ENCODE data around the gene GRID2.

GRID2 gene

DNA sequence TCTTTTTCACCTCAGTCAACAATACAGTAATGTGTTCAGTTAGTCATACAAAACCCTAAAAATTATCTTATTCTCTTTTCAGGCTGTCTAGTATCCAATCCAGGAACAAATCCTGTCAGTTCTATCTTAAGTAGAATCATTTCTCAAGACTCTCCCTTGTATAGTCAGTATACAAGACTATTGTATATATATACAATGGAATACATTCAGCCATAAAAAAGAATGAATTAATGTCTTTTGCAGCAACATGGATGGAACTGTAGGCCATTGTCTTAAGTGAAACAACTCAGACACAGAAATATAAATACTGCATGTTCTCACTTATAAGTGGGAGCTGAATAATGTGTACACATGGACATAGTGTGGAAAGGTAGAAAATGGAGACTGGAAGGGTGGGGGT is 1023.6 kb downstream of the GRID2 start:
- no peak for ATAC-seq
- TF ChIP-seq, protein P1, sequence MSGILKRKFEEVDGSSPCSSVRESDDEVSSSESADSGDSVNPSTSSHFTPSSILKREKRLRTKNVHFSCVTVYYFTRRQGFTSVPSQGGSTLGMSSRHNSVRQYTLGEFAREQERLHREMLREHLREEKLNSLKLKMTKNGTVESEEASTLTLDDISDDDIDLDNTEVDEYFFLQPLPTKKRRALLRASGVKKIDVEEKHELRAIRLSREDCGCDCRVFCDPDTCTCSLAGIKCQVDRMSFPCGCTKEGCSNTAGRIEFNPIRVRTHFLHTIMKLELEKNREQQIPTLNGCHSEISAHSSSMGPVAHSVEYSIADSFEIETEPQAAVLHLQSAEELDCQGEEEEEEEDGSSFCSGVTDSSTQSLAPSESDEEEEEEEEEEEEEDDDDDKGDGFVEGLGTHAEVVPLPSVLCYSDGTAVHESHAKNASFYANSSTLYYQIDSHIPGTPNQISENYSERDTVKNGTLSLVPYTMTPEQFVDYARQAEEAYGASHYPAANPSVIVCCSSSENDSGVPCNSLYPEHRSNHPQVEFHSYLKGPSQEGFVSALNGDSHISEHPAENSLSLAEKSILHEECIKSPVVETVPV (CRISPR knock-in tag; IDR thresholded peaks at IDR 0.05), result no peak
- TF ChIP-seq GLIS3 (CRISPR knock-in tag; IDR thresholded peaks at IDR 0.05) (no peak), ZFP30 (CRISPR knock-in tag; IDR thresholded peaks at IDR 0.05) (no peak), OSR1 (CRISPR knock-in tag; IDR thresholded peaks at IDR 0.05) (no peak), TCF4 (CRISPR knock-in tag; IDR thresholded peaks at IDR 0.05; ENCODE audit: borderline replicate concordance) (no peak), ISL1 (CRISPR knock-in tag; IDR thresholded peaks at IDR 0.05) (no peak), ZNF70 (CRISPR knock-in tag; IDR thresholded peaks at IDR 0.05) (no peak)

DNA sequence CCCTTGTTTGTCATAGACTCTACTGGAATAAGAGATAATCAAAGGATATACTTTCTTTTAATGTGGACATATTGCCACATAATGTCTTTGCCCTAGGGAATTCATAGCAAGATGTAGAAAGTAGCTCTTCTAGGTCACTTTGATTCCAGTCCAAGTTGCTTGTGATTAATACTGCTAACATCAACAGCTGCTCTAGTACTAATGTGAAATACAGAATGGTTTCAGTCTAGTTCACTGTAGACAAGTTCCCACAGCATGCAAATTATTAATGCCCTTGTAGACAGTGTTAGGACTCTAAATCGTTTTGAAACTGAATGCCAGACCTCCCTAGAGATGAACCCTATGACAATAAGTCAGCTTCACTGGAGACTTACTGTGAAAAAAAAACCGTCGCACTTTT is 1030.2 kb downstream of the GRID2 start:
- ATAC-seq, result no peak
- TF ChIP-seq, protein P2, sequence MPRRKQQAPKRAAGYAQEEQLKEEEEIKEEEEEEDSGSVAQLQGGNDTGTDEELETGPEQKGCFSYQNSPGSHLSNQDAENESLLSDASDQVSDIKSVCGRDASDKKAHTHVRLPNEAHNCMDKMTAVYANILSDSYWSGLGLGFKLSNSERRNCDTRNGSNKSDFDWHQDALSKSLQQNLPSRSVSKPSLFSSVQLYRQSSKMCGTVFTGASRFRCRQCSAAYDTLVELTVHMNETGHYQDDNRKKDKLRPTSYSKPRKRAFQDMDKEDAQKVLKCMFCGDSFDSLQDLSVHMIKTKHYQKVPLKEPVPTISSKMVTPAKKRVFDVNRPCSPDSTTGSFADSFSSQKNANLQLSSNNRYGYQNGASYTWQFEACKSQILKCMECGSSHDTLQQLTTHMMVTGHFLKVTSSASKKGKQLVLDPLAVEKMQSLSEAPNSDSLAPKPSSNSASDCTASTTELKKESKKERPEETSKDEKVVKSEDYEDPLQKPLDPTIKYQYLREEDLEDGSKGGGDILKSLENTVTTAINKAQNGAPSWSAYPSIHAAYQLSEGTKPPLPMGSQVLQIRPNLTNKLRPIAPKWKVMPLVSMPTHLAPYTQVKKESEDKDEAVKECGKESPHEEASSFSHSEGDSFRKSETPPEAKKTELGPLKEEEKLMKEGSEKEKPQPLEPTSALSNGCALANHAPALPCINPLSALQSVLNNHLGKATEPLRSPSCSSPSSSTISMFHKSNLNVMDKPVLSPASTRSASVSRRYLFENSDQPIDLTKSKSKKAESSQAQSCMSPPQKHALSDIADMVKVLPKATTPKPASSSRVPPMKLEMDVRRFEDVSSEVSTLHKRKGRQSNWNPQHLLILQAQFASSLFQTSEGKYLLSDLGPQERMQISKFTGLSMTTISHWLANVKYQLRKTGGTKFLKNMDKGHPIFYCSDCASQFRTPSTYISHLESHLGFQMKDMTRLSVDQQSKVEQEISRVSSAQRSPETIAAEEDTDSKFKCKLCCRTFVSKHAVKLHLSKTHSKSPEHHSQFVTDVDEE (CRISPR knock-in tag; IDR thresholded peaks at IDR 0.05), result no peak
- no peak for TF ChIP-seq TOX (CRISPR knock-in tag; IDR thresholded peaks at IDR 0.05; ENCODE audit: borderline replicate concordance)
- TF ChIP-seq ISL1 (CRISPR knock-in tag; IDR thresholded peaks at IDR 0.05), result no peak
- no peak for TF ChIP-seq ZNF565 (CRISPR knock-in tag; conservative IDR thresholded peaks at IDR 0.05; ENCODE audit: low read depth)
- no peak for TF ChIP-seq ZNF70 (CRISPR knock-in tag; IDR thresholded peaks at IDR 0.05)
- no peak for TF ChIP-seq BACH2 (CRISPR knock-in tag; IDR thresholded peaks at IDR 0.05; ENCODE audit: borderline replicate concordance)
- TF ChIP-seq ARNTL (CRISPR knock-in tag; IDR thresholded peaks at IDR 0.05; ENCODE audit: borderline replicate concordance, low read depth), result no peak
- no peak for TF ChIP-seq ZC3H10 (CRISPR knock-in tag; IDR thresholded peaks at IDR 0.05)
- no peak for TF ChIP-seq CSDC2 (CRISPR knock-in tag; IDR thresholded peaks at IDR 0.05)
- TF ChIP-seq, protein P3, sequence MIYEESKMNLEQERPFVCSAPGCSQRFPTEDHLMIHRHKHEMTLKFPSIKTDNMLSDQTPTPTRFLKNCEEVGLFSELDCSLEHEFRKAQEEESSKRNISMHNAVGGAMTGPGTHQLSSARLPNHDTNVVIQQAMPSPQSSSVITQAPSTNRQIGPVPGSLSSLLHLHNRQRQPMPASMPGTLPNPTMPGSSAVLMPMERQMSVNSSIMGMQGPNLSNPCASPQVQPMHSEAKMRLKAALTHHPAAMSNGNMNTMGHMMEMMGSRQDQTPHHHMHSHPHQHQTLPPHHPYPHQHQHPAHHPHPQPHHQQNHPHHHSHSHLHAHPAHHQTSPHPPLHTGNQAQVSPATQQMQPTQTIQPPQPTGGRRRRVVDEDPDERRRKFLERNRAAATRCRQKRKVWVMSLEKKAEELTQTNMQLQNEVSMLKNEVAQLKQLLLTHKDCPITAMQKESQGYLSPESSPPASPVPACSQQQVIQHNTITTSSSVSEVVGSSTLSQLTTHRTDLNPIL (CRISPR knock-in tag; IDR thresholded peaks at IDR 0.05; ENCODE audit: low read depth), result no peak
- no peak for TF ChIP-seq ZFP30 (CRISPR knock-in tag; IDR thresholded peaks at IDR 0.05)
- TF ChIP-seq ZNF8 (CRISPR knock-in tag; IDR thresholded peaks at IDR 0.05), result no peak
- TF ChIP-seq PPARA (CRISPR knock-in tag; IDR thresholded peaks at IDR 0.05; ENCODE audit: borderline replicate concordance), result no peak
- TF ChIP-seq RARB (CRISPR knock-in tag; IDR thresholded peaks at IDR 0.05), result no peak
- TF ChIP-seq ESRRG (CRISPR knock-in tag; IDR thresholded peaks at IDR 0.05), result no peak
- TF ChIP-seq, protein P4, sequence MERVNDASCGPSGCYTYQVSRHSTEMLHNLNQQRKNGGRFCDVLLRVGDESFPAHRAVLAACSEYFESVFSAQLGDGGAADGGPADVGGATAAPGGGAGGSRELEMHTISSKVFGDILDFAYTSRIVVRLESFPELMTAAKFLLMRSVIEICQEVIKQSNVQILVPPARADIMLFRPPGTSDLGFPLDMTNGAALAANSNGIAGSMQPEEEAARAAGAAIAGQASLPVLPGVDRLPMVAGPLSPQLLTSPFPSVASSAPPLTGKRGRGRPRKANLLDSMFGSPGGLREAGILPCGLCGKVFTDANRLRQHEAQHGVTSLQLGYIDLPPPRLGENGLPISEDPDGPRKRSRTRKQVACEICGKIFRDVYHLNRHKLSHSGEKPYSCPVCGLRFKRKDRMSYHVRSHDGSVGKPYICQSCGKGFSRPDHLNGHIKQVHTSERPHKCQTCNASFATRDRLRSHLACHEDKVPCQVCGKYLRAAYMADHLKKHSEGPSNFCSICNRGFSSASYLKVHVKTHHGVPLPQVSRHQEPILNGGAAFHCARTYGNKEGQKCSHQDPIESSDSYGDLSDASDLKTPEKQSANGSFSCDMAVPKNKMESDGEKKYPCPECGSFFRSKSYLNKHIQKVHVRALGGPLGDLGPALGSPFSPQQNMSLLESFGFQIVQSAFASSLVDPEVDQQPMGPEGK (CRISPR knock-in tag; IDR thresholded peaks at IDR 0.05; ENCODE audit: borderline replicate concordance), result no peak
- no peak for TF ChIP-seq TCF4 (CRISPR knock-in tag; IDR thresholded peaks at IDR 0.05; ENCODE audit: borderline replicate concordance)
- TF ChIP-seq, protein P1 (CRISPR knock-in tag; IDR thresholded peaks at IDR 0.05), result no peak
- no peak for TF ChIP-seq OSR1 (CRISPR knock-in tag; IDR thresholded peaks at IDR 0.05)
- TF ChIP-seq SNAI2 (CRISPR knock-in tag; IDR thresholded peaks at IDR 0.05), result no peak

DNA sequence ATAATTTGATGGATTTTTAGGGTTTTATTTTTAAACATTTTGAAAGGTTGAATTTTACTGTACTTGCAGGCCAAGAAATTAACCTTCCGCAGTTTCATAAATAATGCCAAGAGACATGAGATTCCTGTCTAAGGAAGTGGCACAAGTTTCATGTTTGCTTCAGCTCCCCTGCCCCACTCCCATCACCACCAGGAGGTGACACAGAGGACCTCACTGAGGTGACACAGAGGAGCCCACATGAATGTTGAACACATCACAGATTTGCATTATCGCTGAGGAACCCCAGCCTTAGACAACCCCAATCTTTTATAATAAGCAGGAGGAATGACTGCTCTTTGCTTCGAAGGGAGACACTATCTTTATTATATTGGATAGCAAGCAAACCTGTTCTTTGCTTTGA is 1033.4 kb downstream of the GRID2 start:
- ATAC-seq, result no peak
- TF ChIP-seq PPARA (CRISPR knock-in tag; IDR thresholded peaks at IDR 0.05; ENCODE audit: borderline replicate concordance) (no peak), ZNF8 (CRISPR knock-in tag; IDR thresholded peaks at IDR 0.05) (no peak), ARNTL (CRISPR knock-in tag; IDR thresholded peaks at IDR 0.05; ENCODE audit: borderline replicate concordance, low read depth) (no peak), ZNF565 (CRISPR knock-in tag; conservative IDR thresholded peaks at IDR 0.05; ENCODE audit: low read depth) (no peak), TCF4 (CRISPR knock-in tag; IDR thresholded peaks at IDR 0.05; ENCODE audit: borderline replicate concordance) (no peak), ISL1 (CRISPR knock-in tag; IDR thresholded peaks at IDR 0.05) (no peak), SNAI2 (CRISPR knock-in tag; IDR thresholded peaks at IDR 0.05) (no peak), ESRRG (CRISPR knock-in tag; IDR thresholded peaks at IDR 0.05) (no peak), ZFP30 (CRISPR knock-in tag; IDR thresholded peaks at IDR 0.05) (no peak), TOX (CRISPR knock-in tag; IDR thresholded peaks at IDR 0.05; ENCODE audit: borderline replicate concordance) (no peak), CSDC2 (CRISPR knock-in tag; IDR thresholded peaks at IDR 0.05) (no peak)
- TF ChIP-seq, protein P2 (CRISPR knock-in tag; IDR thresholded peaks at IDR 0.05), result no peak
- TF ChIP-seq, protein P4 (CRISPR knock-in tag; IDR thresholded peaks at IDR 0.05; ENCODE audit: borderline replicate concordance), result no peak

Data from SK-N-SH treated with all-trans-retinoic acid at 6 μM for 48 hours (cell line).